ENCODE data around the gene SS18L1. TPM values are rescaled to one million over a fixed set of nuclear protein-coding genes. Genes with fewer than 3 reads are reported as not detected.

The SS18L1 gene
- total RNA-seq, 1 experiment from 2014 or later = 17.9 TPM

GRCh38 chr20:62200491-62201172, 57.1 kb downstream of the SS18L1 start:
- DNase-seq (no peak), ATAC-seq (no peak)
- BruUV-seq (replicated peaks) = no TSS peak
- no peaks in the 10 kb centered on the region for H3K9me2 ChIP-seq (replicated peaks; ENCODE audit: low read length)
- ChIA-PET POLR2A (ENCODE audit: unreplicated experiment) (no interaction called here), CTCF (no interaction called here)
- no peak overlapping the region for H3K4me2 ChIP-seq (ENCODE audit: low read length)
- H3K27me3 ChIP-seq (ENCODE audit: low read length) = no peaks in the 10 kb centered on the region
- no peaks in the 10 kb centered on the region for H3F3A ChIP-seq (ENCODE audit: low read length, unreplicated experiment)
- no peak overlapping the region for H3K27ac ChIP-seq (ENCODE audit: low read length)
- no peaks in the 10 kb centered on the region for H3K9me3 ChIP-seq (ENCODE audit: low read length)
- peaks cover 18% of the 10 kb centered on the region for H3K4me1 ChIP-seq (ENCODE audit: insufficient read depth, low read length)
- H4K20me1 ChIP-seq (ENCODE audit: low read length) = no peaks in the 10 kb centered on the region
- H2AFZ ChIP-seq (ENCODE audit: low read length) = no peak overlapping the region
- intact Hi-C loops (cut with micrococcal nuclease) = no loop called here
- H3K36me3 ChIP-seq (ENCODE audit: low read depth, low read length) = peaks cover 36% of the 10 kb centered on the region
- H3K79me2 ChIP-seq (ENCODE audit: low read length) = no peaks in the 10 kb centered on the region
- no peak overlapping the region for H3K4me3 ChIP-seq (ENCODE audit: low read length)
- no peak overlapping the region for H3K9ac ChIP-seq (ENCODE audit: low read length)
- TF ChIP-seq CTCF (conservative IDR thresholded peaks at IDR 0.05; ENCODE audit: low read depth, low read length) = no peak
- no peak for TF ChIP-seq EZH2phosphoT487 (IDR thresholded peaks at IDR 0.05; ENCODE audit: borderline replicate concordance, low read length)
- TF ChIP-seq EZH2 (IDR thresholded peaks at IDR 0.05; ENCODE audit: low read length, unreplicated experiment) = no peak

DNA sequence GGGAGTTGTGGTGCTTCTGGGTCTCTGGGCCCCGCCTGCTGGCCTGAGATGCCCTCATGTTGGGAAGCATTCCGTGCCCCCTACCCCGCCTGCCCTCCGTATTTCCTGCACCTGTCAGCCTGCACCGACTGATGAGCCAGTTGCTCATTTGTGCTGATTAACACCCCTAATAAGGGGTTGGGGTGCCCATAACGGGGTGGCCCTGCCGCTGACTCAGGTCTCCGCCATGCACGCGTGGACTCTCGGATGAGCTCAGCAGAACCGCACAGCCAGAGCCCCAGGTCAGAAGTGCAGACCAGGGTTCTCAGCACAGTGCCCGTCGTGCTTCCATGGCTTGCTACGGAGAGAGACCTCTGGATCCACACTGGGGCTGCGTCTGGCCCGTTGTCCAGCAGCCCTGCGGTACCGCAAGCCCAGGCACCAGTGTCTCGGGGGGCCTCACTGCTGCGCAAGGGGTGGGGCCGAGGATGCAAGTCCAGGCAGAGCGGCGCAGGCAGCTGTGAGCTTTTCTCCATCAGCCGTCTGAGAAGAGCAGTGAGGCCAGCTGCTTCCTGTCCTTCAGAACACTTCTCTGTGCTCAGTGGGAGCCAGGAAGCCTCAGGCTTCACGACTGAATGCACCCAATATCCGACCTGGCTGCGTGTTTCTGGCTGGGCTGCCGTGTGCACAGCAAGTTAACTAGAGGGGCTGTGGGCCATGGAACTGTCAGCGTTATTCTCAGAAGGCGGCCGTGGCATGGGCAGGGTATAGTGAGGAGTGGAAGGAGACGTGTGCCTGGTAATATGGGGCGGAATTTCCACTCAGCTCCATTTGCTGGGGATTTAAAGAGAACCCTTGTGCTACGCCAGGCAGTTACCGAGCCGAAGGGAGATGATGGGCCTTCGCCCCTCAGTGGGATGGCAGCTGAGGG, 57.9 kb downstream of the SS18L1 start:
- TF ChIP-seq CTCF (conservative IDR thresholded peaks at IDR 0.05; ENCODE audit: low read depth, low read length) = no peak
- TF ChIP-seq EZH2 (IDR thresholded peaks at IDR 0.05; ENCODE audit: low read length, unreplicated experiment) = no peak
- no peak for TF ChIP-seq EZH2phosphoT487 (IDR thresholded peaks at IDR 0.05; ENCODE audit: borderline replicate concordance, low read length)
- no peak overlapping the region for H3K4me3 ChIP-seq (ENCODE audit: low read length)
- H3K9ac ChIP-seq (ENCODE audit: low read length) = no peak overlapping the region
- H3K36me3 ChIP-seq (ENCODE audit: low read depth, low read length) = peaks cover 36% of the 10 kb centered on the region
- no peaks in the 10 kb centered on the region for H3K79me2 ChIP-seq (ENCODE audit: low read length)
- no peaks in the 10 kb centered on the region for H3F3A ChIP-seq (ENCODE audit: low read length, unreplicated experiment)
- intact Hi-C loops (cut with micrococcal nuclease) = no loop called here
- no peaks in the 10 kb centered on the region for H3K9me3 ChIP-seq (ENCODE audit: low read length)
- H4K20me1 ChIP-seq (ENCODE audit: low read length) = no peaks in the 10 kb centered on the region
- BruUV-seq (replicated peaks) = no TSS peak
- H3K9me2 ChIP-seq (replicated peaks; ENCODE audit: low read length) = no peaks in the 10 kb centered on the region
- CTCF ChIA-PET = no interaction called here
- no peak overlapping the region for H2AFZ ChIP-seq (ENCODE audit: low read length)
- peaks cover 18% of the 10 kb centered on the region for H3K4me1 ChIP-seq (ENCODE audit: insufficient read depth, low read length)
- H3K4me2 ChIP-seq (ENCODE audit: low read length) = no peak overlapping the region
- POLR2A ChIA-PET (ENCODE audit: unreplicated experiment) = no interaction called here
- ATAC-seq (no peak), DNase-seq (no peak)
- H3K27ac ChIP-seq (ENCODE audit: low read length) = no peak overlapping the region
- no peaks in the 10 kb centered on the region for H3K27me3 ChIP-seq (ENCODE audit: low read length)

DNA sequence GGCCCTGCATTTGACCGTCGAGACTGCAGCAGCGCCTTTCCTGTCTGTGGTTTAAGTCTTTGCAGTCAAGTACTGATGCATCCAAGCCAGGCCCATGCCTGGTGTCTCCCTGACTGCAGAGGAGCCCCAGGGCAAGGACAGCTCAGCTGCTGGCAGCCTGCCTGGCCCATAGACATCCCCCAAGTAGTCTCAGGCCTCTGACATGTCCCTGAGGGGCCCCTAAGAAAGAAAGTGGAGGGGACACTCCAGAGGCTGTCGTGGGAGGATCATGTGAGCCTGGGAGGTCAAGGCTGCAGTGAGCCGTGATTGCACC, 58.5 kb downstream of the SS18L1 start:
- Histone ChIP-seq H3K9me3 (ENCODE audit: low read length) (no peaks in the 10 kb centered on the region), H3K4me1 (ENCODE audit: insufficient read depth, low read length) (peaks cover 18% of the 10 kb centered on the region), H3K9ac (ENCODE audit: low read length) (no peak overlapping the region), H3F3A (ENCODE audit: low read length, unreplicated experiment) (no peaks in the 10 kb centered on the region), H4K20me1 (ENCODE audit: low read length) (no peaks in the 10 kb centered on the region), H3K4me3 (ENCODE audit: low read length) (no peak overlapping the region), H3K27me3 (ENCODE audit: low read length) (no peaks in the 10 kb centered on the region), H3K9me2 (replicated peaks; ENCODE audit: low read length) (no peaks in the 10 kb centered on the region), H3K4me2 (ENCODE audit: low read length) (no peak overlapping the region), H2AFZ (ENCODE audit: low read length) (no peak overlapping the region), H3K27ac (ENCODE audit: low read length) (no peak overlapping the region), H3K79me2 (ENCODE audit: low read length) (no peaks in the 10 kb centered on the region), H3K36me3 (ENCODE audit: low read depth, low read length) (peaks cover 36% of the 10 kb centered on the region)
- ATAC-seq = peak; percentile 27; the same call in 1 of the 2 replicates
- intact Hi-C loops (cut with micrococcal nuclease) = no loop called here
- TF ChIP-seq CTCF (conservative IDR thresholded peaks at IDR 0.05; ENCODE audit: low read depth, low read length) (no peak), EZH2 (IDR thresholded peaks at IDR 0.05; ENCODE audit: low read length, unreplicated experiment) (no peak), EZH2phosphoT487 (IDR thresholded peaks at IDR 0.05; ENCODE audit: borderline replicate concordance, low read length) (no peak)
- POLR2A ChIA-PET (ENCODE audit: unreplicated experiment) = no interaction called here
- peak; percentile 37 for DNase-seq
- CTCF ChIA-PET = no interaction called here
- BruUV-seq (replicated peaks) = no TSS peak
